ACC112 (cell line): ENCODE results near the gene CCR8.
A peak's percentile ranks its signal among the peaks of the same experiment; 100 is the strongest.

ENCODE experiments used
- H2AFZ ChIP-seq: fragments of 200-600 bp; sonication (generic); one replicate; pipeline ENCODE4 v1.6.0; 2017; ENCODE audit warnings: antibody characterized with exemption, low read length; ENCODE audit not compliant: unreplicated experiment
- H3K27ac ChIP-seq: fragments of 200-600 bp; sonication (generic); 2 replicates; pipeline ENCODE4 v1.5.1; 2014; ENCODE audit warnings: low read depth, mild to moderate bottlenecking, antibody characterized with exemption, low read length, moderate library complexity
- H3K27me3 ChIP-seq: fragments of 200-600 bp; sonication (generic); 2 replicates; pipeline ENCODE4 v1.6.1; 2014; ENCODE audit warnings: mild to moderate bottlenecking, antibody characterized with exemption, low read length, moderate library complexity, mixed read lengths; ENCODE audit not compliant: insufficient read depth
- H3K36me3 ChIP-seq: fragments of 200-600 bp; sonication (generic); 2 replicates; pipeline ENCODE4 v1.6.1; 2016; ENCODE audit warnings: mild to moderate bottlenecking, antibody characterized with exemption, low read length, moderate library complexity, mixed read lengths; ENCODE audit not compliant: insufficient read depth
- H3K4me1 ChIP-seq: fragments of 200-600 bp; sonication (generic); one replicate; pipeline ENCODE4 v1.6.1; 2016; ENCODE audit warnings: low read length, mixed read lengths; ENCODE audit not compliant: insufficient read depth, unreplicated experiment, control insufficient read depth
- H3K4me3 ChIP-seq: fragments of 200-600 bp; sonication (generic); 2 replicates; pipeline ENCODE4 v1.5.1; 2014; ENCODE audit warnings: mild to moderate bottlenecking, low read depth, low read length
- H3K79me2 ChIP-seq: fragments of 200-600 bp; sonication (generic); one replicate; pipeline ENCODE4 v1.6.0; 2016; ENCODE audit warnings: low read length; ENCODE audit not compliant: control insufficient read depth, unreplicated experiment, insufficient read depth

The CCR8 gene

GRCh38 chr3:39329493-39329892 lies at the start of gene CCR8:
CCR8 (plus strand) TSS chr3:39329709; CDS start chr3:39332332, 2,623 bp downstream.
- Histone ChIP-seq H2AFZ (no peak within 1 kb of the TSS), H3K79me2 (no peaks in the 10 kb centered on the region), H3K27me3 (peaks cover 56% of the 10 kb centered on the region), H3K36me3 (no peaks in the 10 kb centered on the region), H3K4me1 (no peaks in the 10 kb centered on the region), H3K4me3 (no peak within 1 kb of the TSS), H3K27ac (no peak within 1 kb of the TSS)

GRCh38 chr3:39279745-39280517 lies 49.6 kb upstream of the CCR8 start, which contains the start of gene CX3CR1:
CX3CR1 (minus strand) TSS chr3:39280036; CDS start chr3:39266509, 13,527 bp downstream.
- H3K4me1 ChIP-seq, result peaks cover 8% of the 10 kb centered on the region
- H3K4me3 ChIP-seq, result no peak within 1 kb of the TSS
- no peaks in the 10 kb centered on the region for H3K36me3 ChIP-seq
- no peaks in the 10 kb centered on the region for H3K79me2 ChIP-seq
- peaks cover 33% of the 10 kb centered on the region for H3K27me3 ChIP-seq
- no peak within 1 kb of the TSS for H2AFZ ChIP-seq
- no peak within 1 kb of the TSS for H3K27ac ChIP-seq

- Histone ChIP-seq H3K79me2 (no peaks in the 10 kb centered on the region), H3K4me3 (no peak overlapping the region), H2AFZ (no peak overlapping the region), H3K27ac (no peak overlapping the region), H3K36me3 (no peaks in the 10 kb centered on the region), H3K4me1 (peaks cover 8% of the 10 kb centered on the region), H3K27me3 (peaks cover 27% of the 10 kb centered on the region)
These were observed 48.9 kb upstream of the CCR8 start for GRCh38 chr3:39280571-39280970.

- Histone ChIP-seq H3K27ac (no peak overlapping the region), H3K36me3 (no peaks in the 10 kb centered on the region), H3K4me1 (peaks cover 8% of the 10 kb centered on the region), H2AFZ (no peak overlapping the region), H3K4me3 (no peak overlapping the region), H3K27me3 (peaks cover 18% of the 10 kb centered on the region), H3K79me2 (no peaks in the 10 kb centered on the region)
These were observed 48.0 kb upstream of the CCR8 start for GRCh38 chr3:39281533-39281932.

- Histone ChIP-seq H3K27me3 (peaks cover 13% of the 10 kb centered on the region), H3K27ac (no peak overlapping the region), H3K4me3 (no peak overlapping the region), H3K79me2 (no peaks in the 10 kb centered on the region), H3K36me3 (no peaks in the 10 kb centered on the region), H3K4me1 (peaks cover 8% of the 10 kb centered on the region), H2AFZ (no peak overlapping the region)
These were observed 47.5 kb upstream of the CCR8 start for GRCh38 chr3:39282057-39282456.

- Histone ChIP-seq H3K4me1 (peaks cover 8% of the 10 kb centered on the region), H3K4me3 (peak overlapping the region; percentile 32), H3K27ac (no peak overlapping the region), H2AFZ (peak overlapping the region; percentile 83), H3K36me3 (no peaks in the 10 kb centered on the region), H3K27me3 (no peaks in the 10 kb centered on the region; the same call in 1 of the 2 replicates), H3K79me2 (no peaks in the 10 kb centered on the region)
These were observed 45.0 kb upstream of the CCR8 start for GRCh38 chr3:39284457-39284881.

- Histone ChIP-seq H3K27me3 (no peaks in the 10 kb centered on the region), H3K36me3 (no peaks in the 10 kb centered on the region), H3K79me2 (no peaks in the 10 kb centered on the region), H3K4me3 (no peak overlapping the region), H3K4me1 (peaks cover 13% of the 10 kb centered on the region), H2AFZ (no peak overlapping the region), H3K27ac (no peak overlapping the region)
These were observed 44.2 kb upstream of the CCR8 start for GRCh38 chr3:39285332-39285731.

GRCh38 chr3:39286771-39287170 lies 42.7 kb upstream of the CCR8 start:
- H3K4me3 ChIP-seq, result no peak overlapping the region
- no peak overlapping the region for H3K27ac ChIP-seq
- peaks cover 13% of the 10 kb centered on the region for H3K4me1 ChIP-seq
- peak overlapping the region; percentile 26 for H2AFZ ChIP-seq
- no peaks in the 10 kb centered on the region for H3K36me3 ChIP-seq
- H3K79me2 ChIP-seq, result no peaks in the 10 kb centered on the region
- no peaks in the 10 kb centered on the region for H3K27me3 ChIP-seq

- Histone ChIP-seq H3K27me3 (no peaks in the 10 kb centered on the region), H3K4me1 (peaks cover 13% of the 10 kb centered on the region), H3K4me3 (no peak overlapping the region), H3K79me2 (no peaks in the 10 kb centered on the region), H2AFZ (peak overlapping the region; percentile 26), H3K27ac (no peak overlapping the region), H3K36me3 (no peaks in the 10 kb centered on the region)
These were observed 42.0 kb upstream of the CCR8 start for GRCh38 chr3:39287216-39288164.

GRCh38 chr3:39288300-39288808 lies 41.2 kb upstream of the CCR8 start:
- H3K27me3 ChIP-seq, result no peaks in the 10 kb centered on the region
- no peak overlapping the region for H2AFZ ChIP-seq
- H3K36me3 ChIP-seq, result no peaks in the 10 kb centered on the region
- H3K4me3 ChIP-seq, result no peak overlapping the region
- peaks cover 13% of the 10 kb centered on the region for H3K4me1 ChIP-seq
- no peak overlapping the region for H3K27ac ChIP-seq
- H3K79me2 ChIP-seq, result no peaks in the 10 kb centered on the region
